ENCODE measurements around the gene RXRA.

Gene RXRA

GRCh38 chr9:134313470-134313869, 12.8 kb upstream of the RXRA start:
- DNase-seq (ENCODE audit: insufficient read length, low spot score) (no peak), FAIRE-seq (no peak)
- no peak for TF ChIP-seq POLR2A (IDR thresholded peaks at IDR 0.05; ENCODE audit: low read depth, low read length)

- no peak for FAIRE-seq
- TF ChIP-seq POLR2A (IDR thresholded peaks at IDR 0.05; ENCODE audit: low read depth, low read length) = no peak
- no peak for DNase-seq (ENCODE audit: insufficient read length, low spot score)
Observed at GRCh38 chr9:134314039-134314949, 12.0 kb upstream of the RXRA start.

GRCh38 chr9:134314950-134315715, 11.1 kb upstream of the RXRA start:
- no peak for DNase-seq (ENCODE audit: insufficient read length, low spot score)
- FAIRE-seq = no peak
- no peak for TF ChIP-seq POLR2A (IDR thresholded peaks at IDR 0.05; ENCODE audit: low read depth, low read length)

GRCh38 chr9:134315716-134316448, 10.4 kb upstream of the RXRA start:
- TF ChIP-seq POLR2A (IDR thresholded peaks at IDR 0.05; ENCODE audit: low read depth, low read length) = no peak
- DNase-seq (ENCODE audit: insufficient read length, low spot score) (no peak), FAIRE-seq (no peak)

- no peak for DNase-seq (ENCODE audit: insufficient read length, low spot score)
- no peak for FAIRE-seq
Observed at GRCh38 chr9:134316449-134317160, 9.7 kb upstream of the RXRA start.

GRCh38 chr9:134317400-134317789, 8.9 kb upstream of the RXRA start:
- no peak for FAIRE-seq
- no peak for TF ChIP-seq POLR2A (IDR thresholded peaks at IDR 0.05; ENCODE audit: low read depth, low read length)
- DNase-seq (ENCODE audit: insufficient read length, low spot score) = no peak

More at GRCh38 chr9:134316449-134317160, 9.7 kb upstream of the RXRA start:
- TF ChIP-seq POLR2A (IDR thresholded peaks at IDR 0.05; ENCODE audit: low read depth, low read length) = no peak

- TF ChIP-seq POLR2A (IDR thresholded peaks at IDR 0.05; ENCODE audit: low read depth, low read length) = no peak
- DNase-seq (ENCODE audit: insufficient read length, low spot score) (no peak), FAIRE-seq (no peak)
Observed at GRCh38 chr9:134317790-134318414, 8.4 kb upstream of the RXRA start.

- FAIRE-seq (no peak), DNase-seq (ENCODE audit: insufficient read length, low spot score) (no peak)
- no peak for TF ChIP-seq POLR2A (IDR thresholded peaks at IDR 0.05; ENCODE audit: low read depth, low read length)
Observed at GRCh38 chr9:134318481-134318891, 7.8 kb upstream of the RXRA start.

GRCh38 chr9:134318941-134319305, 7.3 kb upstream of the RXRA start:
- TF ChIP-seq POLR2A (IDR thresholded peaks at IDR 0.05; ENCODE audit: low read depth, low read length) = no peak
- DNase-seq (ENCODE audit: insufficient read length, low spot score) = no peak
- FAIRE-seq = no peak

- DNase-seq (ENCODE audit: insufficient read length, low spot score) (no peak), FAIRE-seq (no peak)
- TF ChIP-seq POLR2A (IDR thresholded peaks at IDR 0.05; ENCODE audit: low read depth, low read length) = no peak
Observed at GRCh38 chr9:134319306-134320125, 6.7 kb upstream of the RXRA start.

- FAIRE-seq = no peak
Observed at GRCh38 chr9:134320126-134320867, 6.0 kb upstream of the RXRA start.

More at GRCh38 chr9:134320126-134320867, 6.0 kb upstream of the RXRA start:
- no peak for TF ChIP-seq POLR2A (IDR thresholded peaks at IDR 0.05; ENCODE audit: low read depth, low read length)
- DNase-seq (ENCODE audit: insufficient read length, low spot score) = no peak

All from H54 (cell line).